WI38 (cell line): ENCODE measurements around the gene KCNK17.

Source experiments
- H3K4me3 ChIP-seq: 2 replicates; pipeline ENCODE4 v1.5.1; 2011; ENCODE audit warnings: low read depth, mild to moderate bottlenecking, control low read depth, low read length
- TF ChIP-seq, protein P1 (sequence below): IDR thresholded peaks from 2 replicates; pipeline ENCODE4 v1.5.1; 2012; ENCODE audit warnings: low read depth, mild to moderate bottlenecking, control low read depth, low read length

Gene KCNK17

DNA sequence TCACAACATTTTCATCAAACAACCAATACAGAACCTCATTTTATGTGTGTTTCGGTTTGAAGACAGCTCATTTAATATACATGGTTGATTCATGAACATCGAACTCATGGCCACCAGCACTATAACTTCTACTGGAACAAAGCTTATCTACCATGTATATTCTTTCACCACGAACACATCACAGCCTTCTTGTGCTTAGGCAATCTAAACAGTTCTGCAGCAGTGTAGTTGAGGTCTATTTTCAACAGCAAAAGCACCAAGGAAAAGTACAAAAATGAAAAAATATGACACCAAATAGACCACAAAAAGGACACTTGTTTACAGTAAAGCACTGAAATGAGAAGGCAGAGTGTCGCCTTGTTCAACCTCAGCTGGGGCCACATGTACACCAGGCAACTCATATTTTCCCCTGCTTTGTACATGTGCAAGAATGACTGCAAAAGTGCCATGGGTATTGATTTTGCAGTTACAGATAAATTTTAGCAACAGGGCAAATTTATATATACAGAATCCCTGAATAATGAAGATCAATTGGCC, 59.2 kb downstream of the KCNK17 start:
- TF ChIP-seq, protein P1, sequence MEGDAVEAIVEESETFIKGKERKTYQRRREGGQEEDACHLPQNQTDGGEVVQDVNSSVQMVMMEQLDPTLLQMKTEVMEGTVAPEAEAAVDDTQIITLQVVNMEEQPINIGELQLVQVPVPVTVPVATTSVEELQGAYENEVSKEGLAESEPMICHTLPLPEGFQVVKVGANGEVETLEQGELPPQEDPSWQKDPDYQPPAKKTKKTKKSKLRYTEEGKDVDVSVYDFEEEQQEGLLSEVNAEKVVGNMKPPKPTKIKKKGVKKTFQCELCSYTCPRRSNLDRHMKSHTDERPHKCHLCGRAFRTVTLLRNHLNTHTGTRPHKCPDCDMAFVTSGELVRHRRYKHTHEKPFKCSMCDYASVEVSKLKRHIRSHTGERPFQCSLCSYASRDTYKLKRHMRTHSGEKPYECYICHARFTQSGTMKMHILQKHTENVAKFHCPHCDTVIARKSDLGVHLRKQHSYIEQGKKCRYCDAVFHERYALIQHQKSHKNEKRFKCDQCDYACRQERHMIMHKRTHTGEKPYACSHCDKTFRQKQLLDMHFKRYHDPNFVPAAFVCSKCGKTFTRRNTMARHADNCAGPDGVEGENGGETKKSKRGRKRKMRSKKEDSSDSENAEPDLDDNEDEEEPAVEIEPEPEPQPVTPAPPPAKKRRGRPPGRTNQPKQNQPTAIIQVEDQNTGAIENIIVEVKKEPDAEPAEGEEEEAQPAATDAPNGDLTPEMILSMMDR: no peak
- H3K4me3 ChIP-seq: no peak overlapping the region

DNA sequence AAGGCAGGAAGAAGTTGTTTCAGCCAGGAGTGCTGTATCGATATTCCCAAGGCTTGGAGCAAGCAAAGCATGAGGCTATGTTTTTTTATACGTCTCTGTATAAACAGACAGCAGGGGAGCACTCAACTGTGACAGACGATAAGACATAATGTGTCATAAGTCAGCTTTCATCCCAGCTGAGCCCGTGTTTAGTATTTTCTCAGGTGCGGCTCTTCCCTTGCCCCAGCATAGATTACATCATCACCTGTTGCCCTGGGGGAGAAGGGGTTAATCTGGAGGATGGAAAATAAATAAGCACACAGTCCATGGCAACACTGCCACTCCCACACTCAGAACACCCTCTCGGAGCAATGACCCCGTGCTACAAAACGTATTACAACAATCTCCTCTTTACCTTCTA, 62.8 kb downstream of the KCNK17 start:
- TF ChIP-seq, protein P1: no peak
- no peak overlapping the region for H3K4me3 ChIP-seq

DNA sequence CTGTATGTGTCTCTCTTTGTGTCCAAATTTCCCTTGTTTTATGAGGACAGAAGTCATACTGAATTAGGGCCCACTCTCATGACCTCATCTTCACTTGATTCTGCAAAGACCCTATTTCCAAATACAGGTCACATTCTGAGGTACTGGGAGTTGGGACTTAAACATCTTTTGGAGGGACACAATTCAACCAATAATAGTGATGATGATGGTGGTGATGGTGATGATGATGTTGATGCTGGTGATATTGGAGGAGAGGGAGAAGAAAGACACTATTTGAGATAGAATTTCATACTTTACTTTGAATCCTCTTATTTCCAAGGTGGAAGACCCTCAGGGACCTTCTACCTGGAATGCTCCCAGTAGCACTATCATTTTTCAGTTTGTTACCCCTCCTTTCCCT, 63.7 kb downstream of the KCNK17 start:
- H3K4me3 ChIP-seq: no peak overlapping the region

DNA sequence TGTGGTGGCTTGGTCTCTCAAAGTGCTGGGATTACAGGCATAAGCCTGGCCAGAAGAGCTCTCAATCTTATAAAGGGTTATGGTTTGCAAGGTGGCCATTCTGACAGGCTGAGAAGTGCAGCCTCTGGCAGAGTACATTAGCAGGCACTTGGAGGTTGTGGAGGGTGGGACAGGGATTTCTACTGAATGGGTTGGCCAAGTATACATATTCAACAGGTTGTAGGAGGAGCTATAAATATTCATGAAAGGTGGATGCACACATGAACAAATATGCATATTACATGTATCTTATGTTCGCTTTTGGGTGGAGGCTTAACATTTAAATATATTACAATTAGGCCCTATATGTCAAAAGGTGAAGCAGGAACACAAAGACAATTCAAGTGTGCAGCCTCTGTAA, 64.9 kb downstream of the KCNK17 start:
- TF ChIP-seq, protein P1: no peak
- no peak overlapping the region for H3K4me3 ChIP-seq

More for the DNA sequence above, 63.7 kb downstream of the KCNK17 start:
- TF ChIP-seq, protein P1: no peak
